Activated CD8-positive, alpha-beta memory T cell treated with anti-CD3 and anti-CD28 coated beads, Interleukin-2, amount 50 U/mL, for 1 hour (primary cell): ENCODE data around the gene URAD.

Experiments
- DNase-seq: peaks from one replicate; pipeline ENCODE4 v3.0.0-alpha.2; 2020; ENCODE audit errors: extremely low read depth

The URAD gene

GRCh38 chr13:27956576-27957300 lies 31.8 kb downstream of the URAD start:
- no peak for DNase-seq

GRCh38 chr13:27955014-27955591 lies 33.4 kb downstream of the URAD start:
- no peak for DNase-seq

GRCh38 chr13:27954406-27954851 lies 34.1 kb downstream of the URAD start:
- no peak for DNase-seq

- DNase-seq: no peak
Observed at GRCh38 chr13:27953676-27954405, 34.7 kb downstream of the URAD start.

GRCh38 chr13:27952876-27953675 lies 35.4 kb downstream of the URAD start:
- DNase-seq: no peak

GRCh38 chr13:27942972-27943371 lies 45.5 kb downstream of the URAD start:
- no peak for DNase-seq

- no peak for DNase-seq
Observed at GRCh38 chr13:27933580-27934328, 54.7 kb downstream of the URAD start.

GRCh38 chr13:27933118-27933517 lies 55.4 kb downstream of the URAD start:
- no peak for DNase-seq

GRCh38 chr13:27929868-27930267 lies 58.6 kb downstream of the URAD start:
- no peak for DNase-seq

- DNase-seq: no peak
Observed at GRCh38 chr13:27928805-27929753, 59.4 kb downstream of the URAD start.

GRCh38 chr13:27928353-27928804 lies 60.1 kb downstream of the URAD start:
- DNase-seq: no peak
